PC-9 (cell line): Measurements from ENCODE around the gene ARHGAP30.

Experiments used
- EZH2 ChIP-seq: fragments of 200-600 bp; sonication (generic); IDR thresholded peaks from 2 replicates; pipeline ENCODE4 v1.8.0; 2017; ENCODE audit warnings: antibody characterized with exemption, low read depth
- TF ChIP-seq, protein P1 (sequence below): fragments of 200-600 bp; sonication (generic); conservative IDR thresholded peaks from 2 replicates; pipeline ENCODE4 v1.6.1; 2017; ENCODE audit warnings: mixed run types, antibody characterized with exemption, mild to moderate bottlenecking, moderate library complexity

DNA sequence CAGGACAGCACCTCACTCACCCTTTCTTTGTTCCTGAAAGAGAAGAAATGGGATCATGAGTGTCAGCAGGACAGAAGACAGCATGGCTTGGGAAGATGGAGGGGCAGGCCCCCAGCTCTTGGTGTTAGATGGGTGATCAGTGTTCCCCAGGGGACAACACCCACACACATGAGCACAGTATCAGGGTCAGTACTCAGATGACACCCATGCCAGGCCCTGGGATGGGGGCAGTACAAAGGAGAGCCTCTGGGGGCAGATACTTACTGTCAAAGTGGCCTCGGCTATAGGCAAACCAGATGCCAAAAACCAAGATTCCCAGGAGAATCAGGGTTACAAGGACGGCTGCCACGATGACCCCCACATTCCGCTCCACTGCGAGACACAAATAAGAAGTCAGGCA is 70.3 kb downstream of the ARHGAP30 start:
- TF ChIP-seq, protein P1, sequence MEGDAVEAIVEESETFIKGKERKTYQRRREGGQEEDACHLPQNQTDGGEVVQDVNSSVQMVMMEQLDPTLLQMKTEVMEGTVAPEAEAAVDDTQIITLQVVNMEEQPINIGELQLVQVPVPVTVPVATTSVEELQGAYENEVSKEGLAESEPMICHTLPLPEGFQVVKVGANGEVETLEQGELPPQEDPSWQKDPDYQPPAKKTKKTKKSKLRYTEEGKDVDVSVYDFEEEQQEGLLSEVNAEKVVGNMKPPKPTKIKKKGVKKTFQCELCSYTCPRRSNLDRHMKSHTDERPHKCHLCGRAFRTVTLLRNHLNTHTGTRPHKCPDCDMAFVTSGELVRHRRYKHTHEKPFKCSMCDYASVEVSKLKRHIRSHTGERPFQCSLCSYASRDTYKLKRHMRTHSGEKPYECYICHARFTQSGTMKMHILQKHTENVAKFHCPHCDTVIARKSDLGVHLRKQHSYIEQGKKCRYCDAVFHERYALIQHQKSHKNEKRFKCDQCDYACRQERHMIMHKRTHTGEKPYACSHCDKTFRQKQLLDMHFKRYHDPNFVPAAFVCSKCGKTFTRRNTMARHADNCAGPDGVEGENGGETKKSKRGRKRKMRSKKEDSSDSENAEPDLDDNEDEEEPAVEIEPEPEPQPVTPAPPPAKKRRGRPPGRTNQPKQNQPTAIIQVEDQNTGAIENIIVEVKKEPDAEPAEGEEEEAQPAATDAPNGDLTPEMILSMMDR = no peak
- TF ChIP-seq EZH2 = no peak
